Ureter (tissue), 1 donor: Measurements from ENCODE around the gene TFF3. TPM values are rescaled to one million over a fixed set of nuclear protein-coding genes. Genes with fewer than 3 reads are reported as not detected.
"Not testable (repeated sequence)": the region's sequence is repeated elsewhere in the genome, so short reads cannot be mapped to it uniquely, and the experiment has no call there.

Source experiments
- DNase-seq: peaks from one replicate; pipeline ENCODE4 v3.0.0-alpha.2; 2020; ENCODE audit warnings: low spot score
- total RNA-seq: library from RNA; stranded (reverse); gene quantifications from one replicate; pipeline ENCODE4 v1.2.4, GENCODE V29; 2023
- donor health status: DM: yes; HTN: yes; CAD: no.

TFF3 gene
- total RNA-seq, 1 donor from 2014 or later, result 3.0 TPM

DNA sequence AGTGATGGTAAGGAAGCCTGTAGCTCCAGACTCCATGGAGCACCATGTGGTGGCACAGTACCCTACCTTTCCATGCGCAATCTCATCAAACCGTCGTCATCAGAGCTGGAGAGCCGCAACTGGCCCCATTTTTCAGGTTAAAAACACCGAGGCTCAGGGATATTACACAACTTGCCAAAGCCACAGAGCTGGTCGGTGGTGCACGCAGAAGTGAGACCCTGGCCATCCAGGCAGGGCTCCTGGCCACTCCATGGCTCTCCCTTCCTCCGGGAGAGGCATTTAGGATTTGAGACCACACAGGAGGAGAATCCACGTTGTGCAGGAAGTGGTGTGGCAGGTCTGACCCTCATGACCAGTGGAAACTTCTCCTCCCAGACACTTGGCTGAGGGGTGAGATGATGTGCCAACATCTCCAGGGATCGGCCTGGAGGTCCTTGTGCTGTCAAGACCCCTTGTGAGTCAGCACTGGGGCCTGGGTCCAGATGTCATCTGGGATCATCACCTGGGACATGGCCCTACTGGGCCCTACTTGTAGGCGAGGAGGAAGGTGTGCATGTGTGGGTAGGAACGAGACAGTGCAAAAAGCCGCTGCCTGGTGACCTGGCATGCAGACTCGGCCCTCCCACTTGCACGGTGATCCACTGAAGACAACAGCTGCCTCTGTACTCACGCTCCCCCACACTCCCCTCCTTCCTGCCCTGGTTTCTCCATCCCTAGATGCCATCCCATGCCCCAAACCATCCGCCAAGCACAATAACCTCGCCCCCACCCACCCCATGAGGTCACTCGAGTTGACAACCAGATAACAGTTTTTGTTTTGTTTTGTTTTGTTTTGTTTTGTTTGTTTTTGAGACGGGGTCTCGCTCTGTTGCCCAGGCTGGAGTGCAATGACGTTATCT is 10.4 kb downstream of the TFF3 start:
- DNase-seq, result no peak

DNA sequence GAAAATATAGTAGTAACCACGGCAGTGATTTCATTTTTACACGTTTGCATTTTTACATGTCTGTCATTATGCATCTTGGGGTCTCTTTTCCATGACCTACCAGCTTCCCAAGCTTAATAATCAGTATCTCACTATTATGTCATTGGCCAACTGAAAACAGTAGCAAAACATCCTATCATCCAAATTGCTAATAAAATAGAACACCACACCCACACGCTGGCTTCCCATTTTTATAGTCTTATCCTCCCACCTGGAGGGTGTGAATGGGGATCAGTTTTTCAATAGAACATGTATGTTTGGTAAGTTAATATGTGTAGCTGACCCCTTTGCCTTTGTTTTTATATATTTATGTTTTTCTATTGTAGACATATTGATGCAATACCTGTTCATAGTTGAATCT is 11.8 kb downstream of the TFF3 start:
- DNase-seq, result no peak

DNA sequence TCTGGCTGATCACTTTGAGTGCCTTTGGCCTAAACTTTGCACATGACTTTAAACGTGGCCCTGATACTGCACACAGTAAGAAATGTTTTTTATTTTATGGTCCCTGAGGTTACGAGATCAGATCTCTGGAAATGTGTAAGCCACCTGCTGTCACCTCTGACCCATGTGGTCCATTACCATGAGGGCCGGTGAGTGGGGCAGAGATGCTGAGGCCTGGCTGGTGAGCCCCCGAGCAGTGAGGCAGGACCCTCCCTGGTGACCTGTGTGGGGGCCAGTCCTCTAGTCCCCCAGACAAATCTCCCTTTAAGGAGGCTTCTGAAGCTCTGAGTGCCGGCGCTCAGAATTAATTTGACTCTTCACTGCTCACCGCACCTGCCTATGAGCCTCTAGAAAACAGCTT is 12.4 kb downstream of the TFF3 start:
- DNase-seq, result no peak

DNA sequence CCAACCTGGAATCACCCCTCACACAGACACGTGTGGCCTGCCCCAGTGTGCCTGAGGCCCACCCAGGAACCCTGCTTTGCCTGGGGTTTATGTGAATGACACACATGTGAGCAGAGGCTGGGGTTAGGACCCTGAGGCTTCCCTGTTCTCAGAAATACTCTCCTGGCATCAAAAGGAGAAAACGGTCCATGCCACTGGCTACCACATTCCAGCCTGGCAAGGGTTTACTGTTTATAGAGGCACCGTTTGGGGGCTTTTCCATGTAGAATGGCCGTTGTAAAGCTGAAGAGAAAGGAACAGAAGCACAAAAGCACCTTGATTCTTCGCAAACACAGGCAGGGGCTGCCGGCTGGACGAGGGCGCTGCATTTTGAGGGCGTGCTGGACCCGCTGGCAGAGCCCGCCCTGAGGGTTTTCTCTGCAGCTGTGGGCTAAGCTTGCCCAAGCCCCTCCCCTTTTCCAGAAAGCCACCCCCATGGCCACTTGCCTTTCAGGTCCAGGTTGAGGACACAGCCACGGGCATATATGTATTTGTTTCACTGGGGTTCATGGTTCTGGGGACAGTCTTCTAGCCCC is 13.0 kb downstream of the TFF3 start:
- no peak for DNase-seq

GRCh38 chr21:42301371-42302075 is 13.7 kb downstream of the TFF3 start:
- DNase-seq, result no peak

GRCh38 chr21:42300956-42301355 is 14.3 kb downstream of the TFF3 start:
- no peak for DNase-seq

- no peak for DNase-seq
Measured at GRCh38 chr21:42300045-42300583, 15.1 kb downstream of the TFF3 start.

DNA sequence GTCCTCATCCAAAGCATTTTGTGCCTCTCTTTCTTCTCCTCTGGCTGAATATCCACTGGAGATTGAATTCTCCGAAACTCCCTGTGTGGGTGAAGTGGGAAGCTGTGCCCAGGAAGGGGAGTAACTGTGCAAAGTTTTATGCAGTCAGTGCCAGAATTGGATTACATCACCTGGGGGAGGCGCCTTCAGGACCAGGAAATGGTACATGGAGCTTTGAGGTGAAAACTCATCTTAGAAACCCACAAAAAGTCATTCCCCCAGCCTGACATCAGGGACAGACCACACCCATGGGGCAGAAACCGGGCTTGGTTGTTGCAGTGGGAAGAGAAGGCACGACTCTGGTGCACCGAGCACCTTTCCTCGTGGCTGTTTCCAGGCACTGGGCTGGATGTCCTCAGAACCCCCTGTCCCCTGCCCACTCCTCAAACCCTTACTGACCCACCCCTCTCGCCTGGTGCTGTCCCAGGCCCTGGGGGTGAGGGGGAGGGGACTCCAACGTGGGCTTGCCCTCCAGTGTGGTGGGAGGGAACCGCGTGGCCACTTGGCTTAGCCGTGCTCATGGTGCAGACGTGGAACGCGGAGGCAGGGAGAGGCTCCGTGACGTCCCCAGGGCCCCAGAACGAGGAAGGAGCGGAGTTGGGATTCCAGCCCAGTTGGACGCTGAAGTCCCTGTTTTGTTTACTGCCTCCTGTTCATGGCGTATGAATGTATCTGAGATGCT is 15.7 kb downstream of the TFF3 start:
- DNase-seq, result no peak

DNA sequence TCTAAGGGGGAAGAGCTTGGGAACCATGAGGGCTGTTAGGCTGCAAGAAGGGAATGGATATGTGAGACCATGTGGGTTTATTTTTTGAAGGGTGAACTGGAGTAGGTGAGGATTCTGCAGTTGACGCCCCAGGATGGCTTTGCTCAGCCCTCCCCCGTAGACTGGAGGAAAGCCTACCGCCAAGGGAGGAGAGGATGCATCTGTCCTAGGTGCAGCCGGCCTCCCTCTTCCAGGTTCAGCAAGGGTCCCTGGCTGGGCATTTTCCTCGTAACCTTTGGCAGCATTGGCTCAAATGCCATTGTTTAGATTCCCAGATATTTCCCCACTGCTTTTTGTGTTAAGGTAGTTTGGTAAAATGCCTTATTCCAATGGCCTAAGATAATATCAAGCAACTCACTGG is 16.6 kb downstream of the TFF3 start:
- DNase-seq, result no peak

GRCh38 chr21:42298237-42298636 is 17.0 kb downstream of the TFF3 start:
- no peak for DNase-seq

GRCh38 chr21:42297377-42297776 is 17.8 kb downstream of the TFF3 start:
- DNase-seq, result no peak

DNA sequence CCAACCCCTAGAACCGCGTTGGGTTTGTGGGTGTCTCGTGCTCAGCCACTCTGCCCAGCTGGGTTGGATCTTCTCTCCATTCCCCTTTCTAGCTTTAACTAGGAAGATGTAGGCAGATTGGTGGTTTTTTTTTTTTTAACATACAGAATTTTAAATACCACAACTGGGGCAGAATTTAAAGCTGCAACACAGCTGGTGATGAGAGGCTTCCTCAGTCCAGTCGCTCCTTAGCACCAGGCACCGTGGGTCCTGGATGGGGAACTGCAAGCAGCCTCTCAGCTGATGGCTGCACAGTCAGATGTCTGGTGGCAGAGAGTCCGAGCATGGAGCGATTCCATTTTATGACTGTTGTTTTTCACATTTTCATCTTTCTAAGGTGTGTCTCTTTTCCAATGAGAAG is 18.7 kb downstream of the TFF3 start:
- DNase-seq, result no peak

- no peak for DNase-seq
Measured at GRCh38 chr21:42295845-42296244, 19.4 kb downstream of the TFF3 start.

DNA sequence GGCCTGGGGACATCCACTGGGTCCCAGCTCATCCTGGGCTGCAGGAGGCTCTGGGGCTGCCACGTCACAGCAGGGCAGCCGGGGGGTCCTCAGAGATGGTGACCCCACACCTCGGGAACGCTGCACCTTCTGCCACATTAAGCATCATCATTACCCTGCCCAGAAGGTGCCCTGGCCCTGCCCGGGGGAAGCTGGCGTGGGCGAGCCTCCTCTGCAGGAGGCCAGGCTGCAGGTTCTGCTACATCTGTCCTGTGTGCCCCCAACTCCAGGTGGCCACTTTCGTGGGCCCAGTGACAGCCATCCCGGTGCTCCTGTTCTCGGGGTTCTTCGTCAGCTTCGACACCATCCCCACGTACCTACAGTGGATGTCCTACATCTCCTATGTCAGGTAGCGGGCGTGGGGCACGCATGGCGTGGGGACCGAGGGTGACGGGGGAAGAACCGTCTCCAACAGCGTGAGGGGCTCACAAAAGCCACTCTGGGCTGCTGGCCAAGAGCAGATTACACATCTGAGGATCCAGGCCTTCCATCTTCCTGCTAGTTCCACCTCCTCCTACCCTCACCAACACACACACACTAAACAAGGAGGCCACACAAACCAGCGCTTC is 20.8 kb downstream of the TFF3 start:
- DNase-seq, result no peak

GRCh38 chr21:42293649-42294272 is 21.4 kb downstream of the TFF3 start:
- DNase-seq, result no peak

DNA sequence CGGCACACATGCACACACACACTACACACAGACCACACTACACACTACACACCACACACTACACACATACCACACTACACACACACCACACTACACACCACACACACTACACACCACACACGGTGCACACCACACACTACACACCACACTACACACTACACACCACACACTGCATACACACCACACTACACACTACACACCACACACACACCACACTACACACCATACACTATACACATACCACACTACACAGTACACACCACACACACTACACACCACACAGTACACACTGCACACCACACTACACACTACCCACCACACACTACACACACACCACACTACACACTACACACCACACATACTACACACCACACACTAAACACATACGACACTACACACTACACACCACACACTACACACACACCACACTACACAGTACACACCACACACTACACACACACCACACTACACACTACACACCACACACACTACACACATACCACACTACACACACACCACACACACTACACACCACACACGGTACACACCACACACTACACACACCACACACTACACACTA is 22.6 kb downstream of the TFF3 start:
- not testable (repeated sequence) for DNase-seq

GRCh38 chr21:42291751-42292562 is 23.3 kb downstream of the TFF3 start:
- DNase-seq, result no peak

DNA sequence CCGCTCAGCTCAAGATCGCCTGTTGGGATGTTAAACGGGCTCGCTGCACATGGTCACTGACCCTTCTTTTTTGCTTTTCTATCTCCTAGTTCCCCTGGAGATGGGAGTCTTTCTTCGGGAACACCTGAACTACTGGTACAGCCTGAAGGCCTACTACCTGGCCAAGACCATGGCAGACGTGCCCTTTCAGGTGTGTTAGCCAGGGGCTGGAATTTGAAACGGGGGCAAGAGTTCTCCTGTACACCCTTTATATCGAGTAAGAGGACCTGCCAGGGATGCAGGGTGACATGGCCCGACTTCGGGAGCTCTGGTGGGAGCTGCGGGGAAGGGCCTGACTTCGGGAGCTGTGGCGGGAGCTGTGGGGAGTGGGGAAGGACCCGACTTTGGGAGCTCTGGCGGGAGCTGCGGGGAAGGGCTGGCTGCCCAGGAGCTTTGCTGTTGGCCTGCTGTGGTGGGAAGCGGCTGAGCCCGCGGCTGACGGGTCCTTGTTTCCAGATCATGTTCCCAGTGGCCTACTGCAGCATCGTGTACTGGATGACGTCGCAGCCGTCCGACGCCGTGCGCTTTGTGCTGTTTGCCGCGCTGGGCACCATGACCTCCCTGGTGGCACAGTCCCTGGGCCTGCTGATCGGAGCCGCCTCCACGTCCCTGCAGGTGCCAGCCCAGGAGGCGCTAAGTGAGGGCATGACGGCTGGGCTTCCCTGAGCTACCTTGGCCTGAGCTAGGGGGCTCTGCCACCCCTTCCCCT is 24.0 kb downstream of the TFF3 start:
- DNase-seq, result no peak

GRCh38 chr21:42290505-42290904 is 24.7 kb downstream of the TFF3 start:
- DNase-seq, result no peak
